GM12874 (cell line): ENCODE results near the gene GPX4.

Source experiments
- CTCF ChIP-seq: IDR thresholded peaks from 2 replicates; pipeline ENCODE4 v1.5.1; 2011; ENCODE audit warnings: low read depth, mild to moderate bottlenecking, control low read depth, low read length, moderate library complexity; ENCODE audit not compliant: insufficient read depth

Gene GPX4

GRCh38 chr19:1128106-1128505 lies 24.3 kb downstream of the GPX4 start:
- TF ChIP-seq CTCF, result no peak

GRCh38 chr19:1129535-1129934 lies 25.7 kb downstream of the GPX4 start:
- TF ChIP-seq CTCF, result no peak

- TF ChIP-seq CTCF, result no peak
Measured at GRCh38 chr19:1130771-1131717, 27.2 kb downstream of the GPX4 start.

- TF ChIP-seq CTCF, result no peak
Measured at GRCh38 chr19:1131718-1132551, 28.1 kb downstream of the GPX4 start.

GRCh38 chr19:1132552-1133383 lies 29.0 kb downstream of the GPX4 start:
- TF ChIP-seq CTCF, result no peak

GRCh38 chr19:1133471-1133929 lies 29.7 kb downstream of the GPX4 start:
- TF ChIP-seq CTCF, result no peak
